ENCODE results near the gene KIF25. TPM values are rescaled to one million over a fixed set of nuclear protein-coding genes. Genes with fewer than 3 reads are reported as not detected.

The KIF25 gene
- total RNA-seq (2022; extraction: Qiagen RNA extraction) = 0.05 to 0.39 TPM (median 0.07 TPM) in 3 of 5 replicates, not detected in the others

DNA sequence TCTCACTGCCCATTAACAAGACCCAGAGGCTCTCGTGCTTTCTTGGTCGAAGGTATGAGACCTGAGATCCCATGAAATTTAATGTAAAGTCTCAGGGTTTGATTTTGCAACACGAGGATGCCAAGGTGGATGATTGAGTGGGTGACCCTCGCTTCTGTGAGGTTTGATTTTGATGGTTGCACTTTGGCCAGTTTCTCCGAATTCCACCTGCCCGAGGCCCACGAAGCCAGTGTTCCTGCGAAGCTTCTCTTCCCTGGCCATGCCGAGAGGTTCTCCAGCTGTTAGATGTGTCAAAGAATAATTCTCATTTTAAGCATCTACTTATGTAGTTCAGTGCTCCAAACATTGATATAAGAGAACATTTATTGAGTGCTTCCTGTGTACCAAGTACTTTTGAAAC, at the start of gene KIF25:
Gene KIF25, plus strand, starts transcription at position 30 of the 400 bp plus-strand sequence. CDS start 31,915 bp downstream, outside the sequence.

DNA sequence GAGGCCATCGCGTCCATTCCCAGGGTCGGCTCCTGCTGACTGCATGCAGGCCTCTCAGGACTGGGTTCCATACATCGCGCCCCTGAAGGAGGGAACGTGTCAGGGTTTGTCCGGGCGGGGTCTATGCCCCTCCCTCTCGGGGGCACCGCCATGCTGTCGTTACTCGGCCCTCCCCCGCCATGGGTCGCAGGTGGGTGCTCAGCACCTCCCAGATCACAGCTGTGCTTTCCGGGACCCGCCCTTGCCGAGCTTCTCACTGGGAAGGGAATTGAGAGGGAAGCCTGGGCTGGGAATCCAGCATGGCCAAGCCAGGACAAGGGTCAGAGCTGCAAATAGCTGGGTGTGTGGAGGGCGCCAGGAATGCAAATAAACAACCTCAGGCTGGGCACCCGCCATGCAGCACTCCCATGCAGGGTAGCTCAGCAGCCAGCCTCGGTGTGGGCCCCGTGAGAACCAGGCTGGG, 81.5 kb downstream of the KIF25 start, which contains the start of gene FRMD1:
Gene FRMD1, minus strand, starts transcription at position 270 of the 463 bp plus-strand sequence. Its CDS starts 118 bp downstream, at position 152.

Other genes with a start within 250 kb of the KIF25 start
- 15.2 to 22.7 TPM (median 19.7 TPM) in 5 replicates for gene AFDN, start 170.8 kb upstream of the KIF25 start, total RNA-seq (2022; extraction: Qiagen RNA extraction)
- 0.02 to 0.06 TPM (median 0.04 TPM) in 4 of 5 replicates, not detected in the other for gene FRMD1, start 81.5 kb downstream of the KIF25 start, total RNA-seq (2022; extraction: Qiagen RNA extraction)

Measured in A549 treated with CORT108297 at 1 μM for 4 hours (cell line).